Measurements from ENCODE around the gene ZBTB7B. TPM values are rescaled to one million over a fixed set of nuclear protein-coding genes. Genes with fewer than 3 reads are reported as not detected.

ZBTB7B gene
- total and polyA plus RNA-seq, 9 of the 15 experiments (the other 6 are each of a cell fraction or from before 2014, with no cell fraction given): 0.04 to 46.5 (median 15.2) TPM

GRCh38 chr1:154973344-154974101 lies 29.1 kb upstream of the ZBTB7B start:
- BruUV-seq (replicated peaks): no TSS peak
- 1% methylated on average over 31 of the region's 37 CpGs for WGBS (ENCODE audit: insufficient coverage, low coverage, missing lambda C conversion rate)
- in situ Hi-C loops (cut with MboI): no loop called here
- peak; percentile 68; the same call in 1 of the 2 replicates for TF ChIP-seq SMARCE1 (IDR thresholded peaks at IDR 0.05)
- no peak for TF ChIP-seq ZBTB9 (CRISPR knock-in tag; IDR thresholded peaks at IDR 0.05)
- TF ChIP-seq C11orf30 (IDR thresholded peaks at IDR 0.05; ENCODE audit: low read depth): no peak
- peak; percentile 14 for TF ChIP-seq CCNT2 (IDR thresholded peaks at IDR 0.05; ENCODE audit: borderline replicate concordance, extremely low read depth, insufficient read length, low read depth, low read length)
- no peak for TF ChIP-seq RBM34 (IDR thresholded peaks at IDR 0.05; ENCODE audit: borderline replicate concordance, insufficient read depth, low read length)
- no peak for TF ChIP-seq ZNF3 (CRISPR knock-in tag; IDR thresholded peaks at IDR 0.05)
- peak; percentile 70; the same call in 1 of the 2 replicates for TF ChIP-seq TRIM25 (IDR thresholded peaks at IDR 0.05; ENCODE audit: borderline replicate concordance)
- TF ChIP-seq RBM17 (IDR thresholded peaks at IDR 0.05; ENCODE audit: borderline replicate concordance, low read depth, low read length): no peak
- no peak for TF ChIP-seq PBX2 (CRISPR knock-in tag; IDR thresholded peaks at IDR 0.05; ENCODE audit: low read depth)
- TF ChIP-seq PBX2 (tag; conservative IDR thresholded peaks at IDR 0.05; ENCODE audit: low read depth): 0 out of 2 replicates have a peak, but pooled peaks have one; percentile 23
- peak; percentile 49; the same call in 1 of the 2 replicates for TF ChIP-seq NFATC3 (IDR thresholded peaks at IDR 0.05)
- TF ChIP-seq MEIS2 (IDR thresholded peaks at IDR 0.05; ENCODE audit: partially characterized antibody): peak; percentile 61
- TF ChIP-seq DLX4 (CRISPR knock-in tag; IDR thresholded peaks at IDR 0.05): no peak

More at GRCh38 chr1:154973344-154974101, 29.1 kb upstream of the ZBTB7B start:
- peaks cover 48 to 52% of the 10 kb centered on the region in 2 experiments for H3K4me1 ChIP-seq (replicated peaks in 1 of 2; ENCODE audit: control insufficient read depth in 2 of 2, insufficient read depth in 2 of 2, low read length in 2 of 2)
- FAIRE-seq: peak; percentile 97
- H3K9me1 ChIP-seq (ENCODE audit: control insufficient read depth, insufficient read depth, low read length): no peaks in the 10 kb centered on the region
- peak overlapping the region; percentile 66 for H3K4me3 ChIP-seq
- peak overlapping the region; percentile 79 for H2AFZ ChIP-seq (ENCODE audit: low read depth, low read length)
- H3K9me3 ChIP-seq (replicated peaks; ENCODE audit: control insufficient read depth, insufficient read depth, low read depth, low read length): no peaks in the 10 kb centered on the region
- POLR2A ChIA-PET: interaction anchor here (0.6 to 8.3 kb wide), 17 partner anchors 9 to 380 kb away, joined by 3 to 80 read pairs (median 4); partner anchors contain the start of genes FLAD1, LENEP, PBXIP1 and PMVK
- peak overlapping the region; percentile 96 to 97 for H3K9ac ChIP-seq (ENCODE audit: insufficient read depth in 1 of 2, low read depth in 2 of 2, low read length in 2 of 2)
- peak overlapping the region; percentile 96 for H3K4me2 ChIP-seq (ENCODE audit: insufficient read depth, low read length)
- peaks cover 80% of the 10 kb centered on the region for H3K79me2 ChIP-seq (ENCODE audit: control insufficient read depth, insufficient read depth, low read length)
- peak; percentile 47 for ATAC-seq
- peaks cover 37% of the 10 kb centered on the region for H3K36me3 ChIP-seq (ENCODE audit: control insufficient read depth, insufficient read depth, low read length)
- H4K20me1 ChIP-seq (replicated peaks; ENCODE audit: control insufficient read depth, insufficient read depth, low read length): no peaks in the 10 kb centered on the region
- CTCF ChIA-PET (ENCODE audit: low intra/inter-chr PET ratio): interaction anchor here (0.6 to 1.1 kb wide), 3 partner anchors 26 to 1530 kb away, joined by 3 read pairs; no protein-coding TSS in a partner anchor
- intact Hi-C loops (cut with micrococcal nuclease): loop anchor here (1.0 to 5.0 kb wide), 2 partner anchors 28 to 89 kb away; partner anchors contain the start of gene EFNA4
- no peaks in the 10 kb centered on the region; a peak in 1 of 5 replicates for H3K27me3 ChIP-seq (ENCODE audit: control insufficient read depth in 2 of 2, insufficient read depth in 2 of 2, low read length in 2 of 2)
- H3K27ac ChIP-seq (ENCODE audit: extremely low read depth, low read depth, low read length): peak overlapping the region; percentile 99
- DNase-seq (ENCODE audit: extremely low read depth in 1 of 4, low spot score in 3 of 4): peak; percentile 75 to 99 (median 85)

Measured in K562 (cell line).